Retinal pigment epithelial cell (primary cell): ENCODE measurements around the gene CXCR6.

Source experiments
- DNase-seq: peaks from one replicate; pipeline ENCODE4 v3.0.0-alpha.2; 2010; ENCODE audit warnings: low read depth
- H3K4me3 ChIP-seq: 2 replicates; pipeline ENCODE4 v1.5.1; 2011; ENCODE audit warnings: mild to moderate bottlenecking, low read length, control low read depth, moderate library complexity
- CTCF ChIP-seq: conservative IDR thresholded peaks from 2 replicates; pipeline ENCODE4 v1.5.1; 2011; ENCODE audit warnings: low read depth, low read length, control low read depth, inconsistent platforms

Gene CXCR6

GRCh38 chr3:45981346-45982074 lies 38.2 kb downstream of the CXCR6 start:
- DNase-seq, result no peak
- no peak overlapping the region for H3K4me3 ChIP-seq
- TF ChIP-seq CTCF, result no peak

- TF ChIP-seq CTCF, result no peak
- no peak for DNase-seq
- H3K4me3 ChIP-seq, result no peak overlapping the region
These were observed 40.5 kb downstream of the CXCR6 start for GRCh38 chr3:45983770-45984169.

DNA sequence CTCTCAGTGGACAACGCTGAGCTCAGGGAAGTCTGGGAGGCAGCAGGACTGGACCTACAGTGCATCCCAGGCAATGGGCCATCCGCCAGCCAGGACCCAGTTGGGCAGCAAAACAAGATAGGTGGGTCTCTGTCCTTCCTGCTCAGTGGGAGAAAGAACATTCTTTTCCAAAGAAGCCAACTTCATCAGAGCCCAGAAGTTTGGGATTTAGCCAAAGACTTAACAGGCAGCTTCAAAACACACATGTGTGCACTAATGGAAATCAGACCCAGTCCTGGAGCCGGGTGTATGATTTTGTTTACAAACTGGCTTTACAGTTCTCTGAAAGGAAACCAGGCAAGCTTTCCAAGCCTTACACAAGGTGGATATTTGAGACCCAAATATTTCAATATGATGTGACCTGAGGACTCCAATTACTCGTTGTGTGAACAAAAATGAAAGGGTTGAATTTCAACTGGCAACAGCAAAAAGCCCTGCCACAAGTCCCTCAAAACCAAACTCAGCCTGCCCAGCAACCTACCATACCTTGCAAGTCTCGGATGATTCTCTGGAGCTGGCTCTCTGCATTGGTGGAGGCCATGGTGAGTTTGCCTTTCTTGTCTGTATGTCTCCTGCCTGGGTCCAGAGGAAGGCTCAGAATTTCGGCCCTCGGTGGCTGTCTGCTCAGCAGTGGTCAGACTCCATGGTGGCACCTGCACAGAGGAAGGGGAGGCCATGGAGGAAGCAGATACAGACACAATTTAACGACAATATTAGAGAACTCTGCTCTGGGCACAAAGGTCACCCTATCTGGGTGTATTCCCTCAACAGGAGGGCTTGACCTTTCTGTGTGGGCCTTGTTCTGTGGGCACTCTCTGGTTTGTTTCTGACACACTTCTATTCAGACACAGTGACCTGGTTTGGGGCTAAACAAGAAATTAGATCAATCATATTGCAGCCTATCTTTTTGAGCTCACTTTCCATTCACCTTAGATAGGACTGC lies 41.4 kb downstream of the CXCR6 start:
- TF ChIP-seq CTCF, result no peak

DNA sequence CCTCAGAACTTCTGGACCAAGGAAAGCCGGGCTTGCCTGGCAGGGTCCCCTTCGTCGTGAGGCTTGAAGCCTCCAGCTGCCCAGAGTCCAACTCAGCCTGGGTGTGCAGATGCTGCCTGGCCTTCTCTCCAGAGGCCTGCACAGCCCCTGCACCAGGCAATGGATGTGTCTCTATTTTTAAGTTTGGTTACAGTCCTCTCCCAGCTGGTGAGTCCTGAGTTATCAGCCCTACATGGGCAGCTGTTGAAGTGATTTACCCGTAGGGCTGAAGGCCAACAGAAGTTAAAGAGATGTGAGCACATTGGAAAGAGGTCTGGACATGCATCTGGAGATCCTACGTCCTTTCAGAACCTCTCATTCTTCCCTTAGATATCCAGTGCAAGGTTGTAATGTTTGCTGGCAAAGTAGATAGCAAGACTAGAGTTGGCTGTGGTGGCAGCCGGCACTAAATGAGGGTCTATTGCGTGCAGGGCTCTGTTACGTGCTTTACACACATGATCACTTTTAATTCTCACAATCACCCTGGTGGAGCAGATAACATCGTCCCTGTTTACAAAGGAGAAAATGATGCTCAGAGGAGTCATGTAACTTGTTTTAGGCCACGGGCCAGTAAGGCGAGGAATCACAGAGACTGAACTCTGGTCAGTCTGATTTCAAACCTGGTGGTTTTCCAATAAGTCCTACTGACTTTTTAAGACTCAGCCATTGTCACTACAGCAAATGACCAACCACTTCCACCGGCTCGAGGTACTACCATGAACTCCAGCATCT lies 42.5 kb downstream of the CXCR6 start:
- H3K4me3 ChIP-seq, result no peak overlapping the region
- no peak for DNase-seq
- TF ChIP-seq CTCF, result no peak

More for the DNA sequence above, 41.4 kb downstream of the CXCR6 start:
- no peak for DNase-seq
- H3K4me3 ChIP-seq, result no peak overlapping the region

DNA sequence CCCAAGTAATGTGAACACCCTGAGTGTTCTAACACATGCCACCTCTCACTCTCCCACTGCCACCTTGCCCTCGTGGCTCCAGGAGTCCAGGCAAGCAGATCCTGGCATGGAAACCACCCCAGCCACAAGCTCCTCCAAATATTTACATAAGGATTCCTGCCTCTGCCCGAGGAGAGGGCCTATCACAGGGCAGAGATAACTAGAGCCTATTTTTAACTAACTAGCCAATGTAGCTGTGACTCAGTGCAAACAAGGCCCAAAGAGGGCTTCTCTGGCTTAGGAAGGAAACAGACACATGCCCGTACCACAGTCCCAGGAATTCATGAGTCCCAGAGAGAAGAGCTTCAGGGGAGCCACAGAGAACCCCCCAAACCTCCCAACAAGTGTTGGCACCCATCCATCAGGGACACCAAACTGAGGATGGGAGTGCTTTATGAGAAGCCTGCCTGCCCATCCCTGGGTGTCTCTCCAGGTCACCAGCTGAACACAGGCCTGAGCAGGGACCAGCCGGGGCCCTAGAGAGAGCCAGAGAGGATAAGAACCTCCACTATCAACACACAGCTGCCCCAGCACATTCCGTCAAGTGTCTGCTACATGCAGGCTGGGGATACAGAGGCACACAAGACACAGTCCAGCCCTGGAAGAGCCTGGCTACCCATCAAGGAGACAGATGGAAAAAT lies 43.2 kb downstream of the CXCR6 start:
- H3K4me3 ChIP-seq, result no peak overlapping the region
- DNase-seq, result peak; percentile 34
- no peak for TF ChIP-seq CTCF
